GM18511 (cell line): ENCODE results near the gene ATP8A1.
A peak's percentile ranks its signal among the peaks of the same experiment; 100 is the strongest.
"Not testable (repeated sequence)": the region's sequence is repeated elsewhere in the genome, so short reads cannot be mapped to it uniquely, and the experiment has no call there.

Experiments used
- ATAC-seq: cut with Tn5 transposase; IDR thresholded peaks from one replicate; pipeline ENCODE4 v1.9.1; 2021; ENCODE audit warnings: mild to moderate bottlenecking, moderate library complexity; ENCODE audit not compliant: unreplicated experiment

The ATP8A1 gene

DNA sequence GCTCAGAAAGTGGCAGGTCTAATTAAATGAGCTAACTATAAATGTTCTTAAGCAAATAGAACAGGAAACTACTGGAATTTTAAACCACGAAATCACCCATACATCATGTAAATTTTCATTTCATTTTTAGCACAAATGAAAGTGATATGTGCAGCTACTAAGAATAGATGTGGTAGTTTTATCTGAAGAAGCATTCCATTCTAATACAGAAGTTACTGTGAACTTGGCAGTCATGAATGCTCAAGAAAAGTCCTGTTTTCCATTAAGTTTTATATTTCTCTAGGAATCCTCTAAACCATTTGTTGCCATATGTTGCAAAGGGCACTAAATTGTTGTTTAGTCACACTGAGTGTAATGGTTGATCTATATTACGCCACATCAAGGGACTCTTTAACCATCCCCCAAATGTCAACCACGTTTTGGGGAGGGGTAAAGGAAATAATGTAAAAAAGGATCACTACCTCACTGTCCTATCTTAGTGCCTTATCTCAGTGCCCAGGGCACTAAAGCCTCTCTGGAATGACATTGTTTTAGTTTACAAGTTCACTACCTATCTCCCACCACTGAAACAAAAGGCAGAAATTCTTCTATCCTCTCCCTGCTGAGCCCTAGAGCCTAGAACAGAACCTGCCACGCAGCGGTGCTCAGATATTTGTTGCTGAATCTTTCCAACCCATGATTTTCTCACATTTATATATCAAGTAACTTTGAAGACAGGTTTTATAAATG lies 141.6 kb downstream of the ATP8A1 start:
- ATAC-seq = peak; percentile 57

DNA sequence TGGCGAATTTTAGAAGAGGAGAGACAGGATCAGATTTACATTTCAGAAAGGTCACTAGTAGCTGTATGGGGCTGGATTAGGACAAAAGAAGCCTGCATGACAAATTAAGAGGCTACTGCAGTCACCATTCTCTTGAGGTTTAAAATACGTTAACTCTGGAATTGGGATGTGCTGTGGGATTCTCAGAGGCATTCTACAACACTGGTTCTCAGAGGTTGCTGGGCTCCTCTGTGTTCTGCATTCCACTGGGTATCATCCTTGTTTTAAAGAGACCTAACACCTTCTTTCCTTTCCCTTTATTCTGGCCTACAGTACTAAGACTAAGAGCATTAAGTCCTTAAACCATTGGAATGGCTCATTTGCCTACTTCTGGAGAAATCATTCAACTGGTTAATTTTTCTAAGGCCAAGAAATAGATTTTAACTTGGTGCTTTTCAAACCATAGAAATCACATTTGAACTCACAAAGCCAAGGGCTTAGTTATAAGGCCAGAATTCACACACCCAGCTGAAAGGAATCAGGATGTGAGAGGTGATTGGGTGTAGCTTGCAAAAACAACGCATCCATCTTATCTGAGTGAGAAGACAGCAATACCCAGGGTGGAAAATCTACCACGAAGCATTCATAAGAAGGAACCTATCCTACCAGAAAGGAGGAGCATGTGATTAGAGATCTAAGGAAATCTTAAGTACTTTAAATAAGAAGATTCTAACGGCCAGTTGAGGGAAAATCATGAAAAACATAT lies 143.0 kb downstream of the ATP8A1 start:
- no peak for ATAC-seq

DNA sequence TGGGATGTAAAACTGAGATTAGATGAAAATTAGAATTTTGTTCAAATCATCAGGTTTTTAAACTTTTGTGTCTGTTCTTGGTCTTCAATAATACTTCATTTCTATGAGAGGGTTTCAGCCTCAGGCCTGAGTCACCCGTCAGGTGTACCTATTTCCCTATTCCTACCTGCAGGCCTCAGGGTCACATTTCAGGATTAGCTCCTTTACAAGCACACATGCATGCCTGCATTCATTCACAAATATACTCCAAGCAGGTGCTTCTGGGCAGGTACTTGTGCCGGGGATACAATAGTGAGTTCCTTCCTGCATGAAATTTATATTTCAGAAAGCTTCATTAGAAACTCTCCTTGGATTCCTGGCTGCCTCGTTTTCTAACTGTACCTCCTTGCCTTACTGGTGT lies 144.7 kb downstream of the ATP8A1 start:
- no peak for ATAC-seq

DNA sequence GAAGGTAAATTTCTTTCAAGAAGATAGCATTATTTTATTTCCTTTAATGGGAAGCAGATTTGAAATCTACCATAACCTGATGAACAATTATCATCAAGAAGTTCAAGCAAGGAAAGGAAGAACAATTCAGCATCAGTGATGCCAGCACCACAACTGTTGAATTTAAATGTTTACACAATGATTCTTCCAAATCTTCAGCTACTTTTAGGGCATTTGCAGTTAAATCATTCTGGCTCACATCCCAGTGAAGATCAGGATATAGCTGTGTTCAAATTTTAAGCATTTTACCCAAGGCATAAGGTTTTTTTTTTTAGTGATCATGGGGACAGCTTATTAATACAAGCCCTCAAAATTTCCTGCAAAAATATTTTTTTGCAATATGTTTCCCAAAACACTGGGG lies 146.7 kb downstream of the ATP8A1 start:
- ATAC-seq = no peak

DNA sequence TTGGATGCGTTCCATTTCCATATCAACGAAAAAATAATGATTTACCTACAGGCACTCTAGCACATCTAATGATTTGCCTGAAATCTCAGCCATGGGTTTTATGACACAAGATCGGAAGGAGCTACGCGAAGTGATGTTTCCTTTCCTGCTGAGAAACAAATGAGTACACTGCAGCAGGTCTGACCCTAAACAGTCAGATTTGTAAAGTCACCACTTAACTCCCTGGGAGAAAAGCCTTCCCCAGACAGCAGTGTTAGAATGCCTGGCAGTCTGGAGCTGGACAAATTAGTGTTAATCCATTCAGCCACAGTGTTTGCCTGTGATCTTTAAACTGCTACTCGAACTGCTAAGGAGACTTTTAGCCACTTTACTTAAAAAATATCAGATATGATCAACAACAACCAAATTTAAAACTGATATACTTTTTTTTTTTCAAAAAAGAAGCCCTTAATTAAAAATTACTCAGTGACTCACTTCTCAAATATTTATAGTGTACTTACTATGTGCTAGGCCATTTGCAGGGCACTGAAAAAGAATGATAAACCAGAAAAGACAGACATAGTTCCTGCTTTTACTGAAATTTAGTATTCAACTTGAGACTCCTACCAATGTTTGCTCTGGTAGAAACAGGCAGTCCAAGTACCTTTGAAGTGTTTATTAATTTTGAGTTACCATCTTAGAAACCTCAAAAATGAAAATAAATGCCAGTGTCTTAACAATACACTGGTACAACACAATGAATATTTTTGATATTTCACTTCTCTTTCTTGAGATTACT lies 155.1 kb downstream of the ATP8A1 start:
- ATAC-seq = no peak

DNA sequence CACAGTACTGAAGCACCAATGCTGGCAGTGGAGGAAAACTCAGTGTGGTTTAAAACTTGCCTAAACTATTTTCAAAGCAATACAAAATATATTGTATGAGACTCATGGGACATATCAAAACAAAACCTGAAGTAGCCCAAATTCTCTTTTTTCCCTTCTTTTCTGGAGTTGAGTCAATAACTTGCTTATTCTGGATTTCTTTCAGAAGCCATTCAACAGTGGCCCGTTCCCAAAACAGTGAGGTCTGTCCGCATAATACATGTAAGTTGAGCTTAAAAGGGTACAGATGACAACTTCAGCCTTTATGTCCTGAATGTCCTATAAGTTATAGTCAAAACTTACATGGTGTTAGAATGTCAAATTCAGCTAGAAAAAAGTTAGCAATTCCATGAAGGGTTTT lies 158.9 kb downstream of the ATP8A1 start:
- no peak for ATAC-seq

DNA sequence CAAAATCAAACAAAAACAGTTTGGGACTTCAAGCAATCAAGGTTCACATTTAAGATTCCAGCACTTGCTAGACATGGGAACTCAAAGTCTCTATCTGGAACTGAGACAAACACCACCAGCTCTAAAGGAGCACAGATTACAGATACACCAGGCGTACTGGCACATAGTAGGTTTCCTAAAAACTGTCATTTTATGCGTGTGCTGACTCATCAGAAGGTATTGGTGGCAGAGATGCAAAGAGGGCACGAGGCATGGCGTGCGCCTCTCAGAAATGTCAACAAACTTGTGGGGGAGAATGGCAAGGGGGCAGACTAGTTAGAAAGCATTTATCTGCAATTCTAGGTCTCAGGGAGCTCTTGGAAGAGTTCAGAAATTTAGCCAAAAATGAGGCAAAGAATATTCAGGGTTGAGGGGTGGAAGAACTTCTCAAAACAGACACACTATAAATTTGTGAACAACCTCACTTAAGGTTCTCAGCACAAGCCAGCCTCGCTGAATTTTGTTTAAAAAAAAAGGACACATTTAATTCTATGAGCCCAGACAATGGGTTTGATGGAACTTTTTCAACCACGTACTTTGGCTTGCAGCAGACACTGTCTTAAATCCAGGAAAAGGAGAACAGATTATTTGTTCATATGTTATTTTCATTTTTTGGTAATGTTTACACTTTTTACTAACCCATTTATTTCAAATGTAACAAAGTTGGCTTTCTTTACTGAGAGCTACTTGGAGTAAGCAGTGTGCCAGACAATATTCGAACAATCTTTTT lies 159.6 kb downstream of the ATP8A1 start:
- no peak for ATAC-seq

DNA sequence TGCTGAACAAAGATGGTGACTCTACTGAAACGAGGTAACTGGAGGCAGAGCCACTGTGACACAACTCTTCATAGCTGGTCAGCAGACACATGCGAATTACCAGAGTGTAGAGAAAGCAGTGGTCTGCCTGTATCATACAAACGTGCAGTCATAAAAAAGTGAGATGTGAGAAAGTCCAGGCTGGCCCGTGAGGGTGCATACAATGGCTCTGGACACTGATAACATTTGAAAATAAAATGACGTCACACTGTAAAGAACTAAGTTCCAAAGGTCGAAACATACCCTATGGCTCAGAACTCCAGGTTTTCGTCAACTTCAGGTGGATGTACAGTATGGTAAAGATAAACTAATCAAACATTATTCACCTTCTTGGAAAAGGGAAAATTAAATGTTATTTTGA lies 163.9 kb downstream of the ATP8A1 start:
- ATAC-seq = no peak

DNA sequence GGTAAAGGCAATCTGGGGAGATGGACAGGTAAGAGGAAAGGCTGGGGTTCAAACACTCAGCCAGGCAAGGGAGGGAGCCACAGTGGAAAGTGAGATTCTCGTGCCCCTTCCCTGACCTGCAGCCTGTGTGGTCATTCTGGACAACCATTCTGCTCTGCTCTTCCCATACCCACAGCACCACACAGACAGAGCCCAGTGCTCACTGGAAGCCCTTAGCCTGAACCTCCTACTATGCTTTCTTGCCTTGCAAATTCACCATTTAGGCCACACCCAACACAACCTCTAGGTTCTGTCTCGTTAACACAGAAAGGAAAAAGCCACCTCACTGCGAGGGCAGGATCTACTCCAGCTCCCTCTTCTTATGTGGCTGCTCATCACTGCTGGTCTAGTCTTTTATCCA lies 166.9 kb downstream of the ATP8A1 start:
- ATAC-seq = peak; percentile 19

DNA sequence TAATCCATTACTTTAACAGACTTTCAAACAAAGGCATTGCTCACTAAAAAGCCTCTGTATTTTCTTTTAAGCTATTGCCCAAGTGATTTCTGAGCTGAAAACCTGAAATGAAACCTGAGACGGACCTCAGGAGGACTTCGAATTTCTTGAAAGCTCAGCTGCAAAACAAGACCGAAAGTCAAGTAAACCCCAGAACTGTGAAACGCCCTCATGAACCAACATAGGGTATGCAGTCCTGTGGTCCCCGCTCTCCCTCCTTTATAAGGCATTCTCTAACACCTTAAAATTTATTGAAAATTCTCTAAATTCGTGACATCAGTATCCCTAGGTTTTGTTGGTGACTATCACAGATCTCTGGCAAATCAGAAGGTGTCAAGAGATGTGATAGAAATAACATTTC lies 167.8 kb downstream of the ATP8A1 start:
- peak; percentile 81 for ATAC-seq

DNA sequence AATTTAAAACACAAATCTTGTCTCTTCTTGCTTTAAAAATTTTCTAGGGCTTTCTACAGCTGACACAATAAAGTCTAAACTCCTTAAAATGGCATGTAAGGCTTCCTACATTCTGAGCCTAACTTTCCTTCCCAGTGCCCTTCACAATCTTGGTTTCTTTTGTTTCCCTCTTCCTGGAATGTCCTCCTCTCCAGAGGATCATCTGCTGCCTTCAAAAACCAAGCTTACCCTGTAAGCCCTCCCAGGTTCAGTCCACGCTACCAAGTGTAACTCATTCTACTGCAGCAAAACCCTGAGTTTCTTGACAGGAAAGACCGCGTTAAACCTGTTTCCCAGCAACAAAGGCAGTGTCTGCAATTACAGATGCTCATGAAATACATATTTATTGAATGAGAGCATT lies 168.4 kb downstream of the ATP8A1 start:
- ATAC-seq = peak; percentile 2

DNA sequence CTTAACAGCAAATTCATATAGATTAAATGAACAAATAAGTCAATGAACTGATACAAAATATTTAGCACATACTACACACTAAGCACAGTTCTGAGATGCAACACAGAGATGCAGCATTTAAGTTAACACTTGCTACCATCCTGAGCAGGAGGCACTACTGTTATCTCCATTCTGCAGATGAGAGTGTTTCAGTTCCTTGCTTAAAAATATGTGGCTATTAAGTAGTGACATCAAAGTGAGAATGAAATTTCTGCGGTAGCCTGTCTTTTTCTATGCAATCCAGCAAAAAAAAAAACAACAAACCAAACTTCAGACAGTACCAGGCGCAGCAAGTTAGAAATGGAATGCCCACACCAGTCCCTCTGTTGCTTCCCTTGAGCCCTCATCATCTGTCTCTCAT lies 168.8 kb downstream of the ATP8A1 start:
- ATAC-seq = peak; percentile 78

DNA sequence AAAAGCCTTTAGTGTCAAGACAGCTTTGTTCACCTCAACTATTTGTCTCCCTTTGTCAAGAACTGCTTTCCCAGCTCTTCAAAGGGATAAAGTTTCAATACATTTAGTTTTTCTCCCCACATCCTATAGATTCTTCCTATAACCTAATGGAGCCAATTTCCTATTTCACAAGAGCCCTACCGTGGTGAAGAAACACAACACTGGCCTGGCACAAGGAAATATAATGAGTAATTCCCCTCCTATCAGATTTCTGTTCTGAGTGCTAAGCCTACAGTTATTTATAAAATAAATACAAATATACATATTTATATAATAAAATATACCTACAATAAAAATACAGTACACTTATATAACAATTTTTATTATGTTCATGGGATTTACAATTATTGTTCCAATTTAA lies 169.7 kb downstream of the ATP8A1 start:
- no peak for ATAC-seq

DNA sequence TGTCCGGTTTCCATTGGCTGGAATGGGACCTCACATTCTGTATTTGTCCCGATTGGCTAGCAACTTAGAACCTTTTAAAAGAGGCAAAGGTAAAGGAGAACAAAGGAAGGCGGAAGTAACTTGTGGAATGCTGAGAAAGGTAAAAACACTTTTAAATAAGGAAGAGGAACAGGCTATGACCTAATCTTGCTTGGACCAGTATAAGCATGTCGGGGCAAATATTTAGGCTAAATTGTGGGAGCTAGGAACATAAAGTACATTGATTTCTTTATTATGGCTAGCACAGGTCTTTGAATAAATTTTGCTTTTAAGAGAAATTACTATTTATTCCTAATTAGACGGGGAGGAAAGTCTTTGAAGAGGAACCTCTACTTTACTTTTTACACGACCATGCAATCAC lies 170.7 kb downstream of the ATP8A1 start:
- ATAC-seq = not testable (repeated sequence)

DNA sequence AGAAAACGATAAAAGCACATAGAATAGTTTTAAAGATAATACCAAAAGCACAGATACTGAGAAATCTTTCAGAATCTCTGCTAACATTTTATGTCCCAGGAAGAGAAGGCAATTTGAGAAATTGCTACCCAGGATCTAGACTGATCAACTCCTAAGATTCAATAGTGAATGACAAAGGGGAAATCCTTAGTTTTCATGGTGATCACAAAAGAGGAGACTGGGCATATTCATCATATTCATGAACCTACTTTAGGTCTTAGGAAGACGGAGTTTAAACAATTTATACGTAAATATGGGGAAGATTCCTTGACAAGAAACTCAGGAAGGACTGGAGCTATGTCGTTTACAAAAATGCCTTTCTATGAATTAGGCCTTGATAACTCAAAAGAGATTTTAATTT lies 172.3 kb downstream of the ATP8A1 start:
- no peak for ATAC-seq

DNA sequence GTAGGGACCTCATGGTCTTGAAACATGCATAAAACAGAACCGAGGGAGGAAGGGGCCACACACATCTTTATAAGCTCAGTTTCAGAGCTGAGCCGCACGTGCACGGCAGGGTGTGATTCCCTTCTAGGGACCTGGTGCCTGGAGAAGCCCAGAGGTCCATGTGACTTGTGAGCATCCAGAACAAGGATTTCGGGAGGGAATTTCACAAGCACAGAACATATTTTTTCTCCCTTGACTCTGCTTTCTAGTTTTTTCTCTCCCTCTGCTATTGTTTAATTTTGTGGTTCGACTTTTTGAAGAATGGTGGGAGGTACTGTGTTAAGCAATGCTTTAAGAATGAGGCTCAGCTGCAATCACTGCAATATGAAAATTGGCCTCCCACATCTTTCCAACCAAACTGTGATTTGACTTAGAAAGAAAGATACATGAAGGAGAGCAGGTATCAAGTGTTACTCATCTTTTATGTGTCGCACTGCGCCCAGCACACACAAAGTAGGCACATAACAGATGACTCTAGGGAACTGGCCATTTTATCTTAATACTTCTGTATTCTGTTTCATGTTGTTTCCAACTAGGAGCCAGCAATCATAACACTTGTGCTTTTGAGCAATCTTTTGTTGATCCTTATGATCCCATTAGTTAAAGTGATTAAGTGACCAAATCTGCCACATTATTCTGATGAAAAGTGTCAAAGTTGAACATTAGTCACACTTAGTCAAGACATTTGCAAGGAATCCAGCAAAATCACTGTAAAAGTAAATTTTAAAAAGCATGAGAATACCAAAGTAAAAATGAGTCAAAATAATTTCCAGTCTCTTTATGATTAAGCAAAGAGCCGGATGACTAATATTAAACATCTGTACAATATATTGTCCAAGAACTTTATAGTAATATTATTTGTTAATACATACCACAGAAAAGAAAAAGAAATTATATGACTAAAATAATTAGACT lies 173.2 kb downstream of the ATP8A1 start:
- ATAC-seq = no peak

DNA sequence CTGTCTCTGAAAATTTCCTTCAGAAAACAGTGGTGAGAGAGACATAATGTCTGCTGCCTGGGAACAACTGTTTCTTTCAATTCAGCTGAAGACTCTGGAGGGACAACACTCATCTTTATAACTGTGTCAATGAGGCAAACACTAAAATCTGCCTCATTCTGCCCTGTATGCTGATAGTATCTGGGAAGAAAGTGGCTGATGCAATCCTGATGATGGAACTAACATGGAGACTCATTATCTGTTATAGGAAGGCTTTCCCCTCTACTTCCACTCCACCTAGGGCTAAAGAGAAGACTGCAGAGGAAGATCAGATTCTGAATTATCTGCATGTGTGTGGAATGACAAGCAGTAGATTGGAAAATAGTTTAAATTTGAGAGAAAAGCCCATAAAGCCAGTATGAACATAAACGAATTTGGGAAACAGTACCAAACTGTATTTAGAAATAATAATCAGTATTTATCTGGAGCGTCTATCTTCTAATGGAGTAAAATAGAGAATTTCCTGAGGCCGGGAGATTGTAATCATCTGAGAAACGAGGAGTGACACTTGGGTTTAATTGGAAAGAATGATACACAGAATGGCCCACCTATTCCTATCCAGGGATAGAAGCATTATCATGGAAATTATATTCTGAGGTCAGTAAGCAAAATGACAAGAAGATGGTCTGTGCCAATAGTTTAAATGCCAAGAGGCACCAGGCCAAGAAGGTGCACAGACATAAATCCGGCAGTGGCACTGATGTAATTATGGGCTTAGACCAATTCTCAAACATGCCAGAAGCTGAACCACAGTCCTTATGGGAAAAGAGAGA lies 174.2 kb downstream of the ATP8A1 start:
- ATAC-seq = no peak

DNA sequence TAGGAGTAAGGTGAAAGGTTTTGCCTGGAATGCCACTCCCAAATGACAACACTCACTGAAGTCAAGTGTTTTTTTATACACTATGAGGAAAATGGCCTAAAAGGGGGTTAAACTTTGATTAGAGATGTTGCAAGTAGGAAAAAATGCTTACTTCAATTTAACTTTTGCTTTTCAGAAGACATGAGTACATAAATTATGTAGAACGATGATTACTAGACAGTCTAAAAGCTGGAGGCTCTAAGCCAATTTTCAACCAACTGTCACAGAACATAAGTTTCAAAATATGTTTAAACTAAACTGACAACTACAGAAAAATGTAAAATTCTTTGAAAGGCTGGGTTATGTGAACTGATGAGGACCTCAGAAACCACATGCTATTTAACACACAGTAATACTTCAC lies 176.2 kb downstream of the ATP8A1 start:
- ATAC-seq = no peak

DNA sequence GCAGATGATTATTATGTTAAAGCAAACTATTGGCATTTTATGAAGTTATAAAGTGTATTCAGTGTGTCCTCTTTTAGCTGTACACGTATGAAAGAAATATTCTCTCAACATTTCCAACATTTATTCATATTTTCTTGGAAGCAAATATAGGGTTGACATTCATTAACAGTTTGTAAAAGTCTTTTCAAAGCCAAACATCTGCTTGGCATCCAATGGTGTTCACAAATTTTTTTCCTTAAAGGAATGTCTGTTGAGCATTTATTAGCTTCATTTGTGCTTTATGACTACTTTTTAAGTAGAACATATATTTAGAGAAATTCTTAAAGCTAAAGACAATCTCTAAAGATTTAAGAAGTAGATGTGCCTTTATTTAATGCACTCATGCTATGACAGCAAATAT lies 176.6 kb downstream of the ATP8A1 start:
- no peak for ATAC-seq
